ENCODE data around the gene NTM.

DNA sequence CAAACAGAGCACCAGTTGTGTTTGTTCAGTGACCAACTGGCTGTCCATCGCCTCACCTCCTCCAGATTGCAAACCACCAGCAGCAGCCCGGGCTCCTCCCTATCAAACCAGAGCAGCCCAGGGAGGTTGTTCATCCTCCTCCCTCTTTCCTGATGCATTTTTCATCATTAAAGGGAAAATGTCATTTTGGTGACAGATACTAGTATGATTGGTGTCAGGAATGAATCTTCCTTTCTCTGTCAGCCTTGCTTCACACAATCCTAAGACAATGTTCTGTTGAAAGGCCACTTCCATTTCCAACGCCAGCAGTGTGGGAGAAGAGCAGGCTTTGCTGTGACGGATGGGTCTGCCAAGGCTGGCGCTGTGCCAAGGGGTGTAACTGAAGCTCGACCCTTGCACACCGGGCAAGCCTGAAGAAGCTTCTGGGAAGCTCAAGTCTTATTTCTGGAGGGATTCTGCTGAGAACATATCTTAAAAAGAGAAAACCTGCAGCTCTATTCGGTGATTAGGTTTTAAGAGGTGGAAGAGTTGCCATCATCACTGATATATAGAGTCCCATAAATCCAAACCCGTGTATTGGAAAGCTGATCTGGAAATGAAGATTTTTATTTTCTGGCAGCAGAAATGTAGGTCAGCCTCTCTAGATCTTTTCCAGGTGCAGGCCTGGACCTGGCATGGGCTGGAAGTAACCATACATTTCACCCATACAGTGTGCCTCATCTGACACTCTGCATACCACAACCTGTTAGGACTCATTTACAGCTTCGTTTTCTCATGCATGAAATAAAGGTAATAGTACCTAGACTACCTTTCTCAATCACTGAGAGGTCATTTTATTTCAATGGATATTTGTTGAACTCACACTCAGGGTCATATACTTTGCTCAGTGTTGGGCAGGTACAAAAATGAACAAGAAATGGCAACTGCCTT is 524.5 kb downstream of the NTM start:
- TF ChIP-seq, protein P1, sequence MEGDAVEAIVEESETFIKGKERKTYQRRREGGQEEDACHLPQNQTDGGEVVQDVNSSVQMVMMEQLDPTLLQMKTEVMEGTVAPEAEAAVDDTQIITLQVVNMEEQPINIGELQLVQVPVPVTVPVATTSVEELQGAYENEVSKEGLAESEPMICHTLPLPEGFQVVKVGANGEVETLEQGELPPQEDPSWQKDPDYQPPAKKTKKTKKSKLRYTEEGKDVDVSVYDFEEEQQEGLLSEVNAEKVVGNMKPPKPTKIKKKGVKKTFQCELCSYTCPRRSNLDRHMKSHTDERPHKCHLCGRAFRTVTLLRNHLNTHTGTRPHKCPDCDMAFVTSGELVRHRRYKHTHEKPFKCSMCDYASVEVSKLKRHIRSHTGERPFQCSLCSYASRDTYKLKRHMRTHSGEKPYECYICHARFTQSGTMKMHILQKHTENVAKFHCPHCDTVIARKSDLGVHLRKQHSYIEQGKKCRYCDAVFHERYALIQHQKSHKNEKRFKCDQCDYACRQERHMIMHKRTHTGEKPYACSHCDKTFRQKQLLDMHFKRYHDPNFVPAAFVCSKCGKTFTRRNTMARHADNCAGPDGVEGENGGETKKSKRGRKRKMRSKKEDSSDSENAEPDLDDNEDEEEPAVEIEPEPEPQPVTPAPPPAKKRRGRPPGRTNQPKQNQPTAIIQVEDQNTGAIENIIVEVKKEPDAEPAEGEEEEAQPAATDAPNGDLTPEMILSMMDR (conservative IDR thresholded peaks at IDR 0.05; ENCODE audit: low read length), result no peak
- no peak for TF ChIP-seq EZH2phosphoT487 (IDR thresholded peaks at IDR 0.05; ENCODE audit: borderline replicate concordance)

Data from Loucy (cell line).